HEK293 (cell line): ENCODE data around the gene MMS22L.

Experiments
- CTCF ChIA-PET: fragments of 350-600 bp; formaldehyde crosslinking; extraction: SDS; loops from one replicate; lab custom pipeline; 2021; ENCODE audit warnings: antibody characterized with exemption; lab: Yijun Ruan, JAX
- POLR2A ChIA-PET: fragments of 300-600 bp; formaldehyde crosslinking; extraction: SDS; loops from one replicate; lab custom pipeline; 2020; ENCODE audit warnings: antibody characterized with exemption, inconsistent platforms; lab: Yijun Ruan, JAX
- H3K27ac ChIP-seq: fragments of 200-500 bp; sonication (Bioruptor generic); 2 replicates; pipeline ENCODE4 v1.5.1; 2014; ENCODE audit warnings: low read depth, low read length, control low read depth, inconsistent platforms; ENCODE audit errors: extremely low read depth
- H3K36me3 ChIP-seq, 2 experiments: fragments of 200-500 bp in 1 of 2; sonication (Bioruptor generic) in 1 of 2; 1 replicate in 1 of 2; 2 replicates in 1 of 2; pipeline ENCODE4 v1.5.1; 2014 to 2017; ENCODE audit warnings: inconsistent platforms in 2 of 2, low read length in 2 of 2; ENCODE audit not compliant: control insufficient read depth in 2 of 2, insufficient read depth in 1 of 2
- H3K4me1 ChIP-seq: fragments of 200-500 bp; sonication (Bioruptor generic); 2 replicates; pipeline ENCODE4 v1.5.1; 2014; ENCODE audit warnings: mild to moderate bottlenecking, low read length, inconsistent platforms; ENCODE audit not compliant: control insufficient read depth, insufficient read depth
- H3K4me3 ChIP-seq: 2 replicates; pipeline ENCODE4 v1.5.1; 2011; ENCODE audit warnings: low read depth, mild to moderate bottlenecking, control low read depth, low read length, moderate library complexity
- H3K9me3 ChIP-seq: fragments of 200-500 bp; sonication (Bioruptor generic); 2 replicates; pipeline ENCODE4 v1.5.1; 2014; ENCODE audit warnings: low read depth, low read length, inconsistent platforms; ENCODE audit not compliant: control insufficient read depth, insufficient read depth
- KLF9 ChIP-seq: fragments of 450-650 bp; formaldehyde crosslinking; IDR thresholded peaks from 2 replicates; pipeline ENCODE4 v1.5.1; 2016; ENCODE audit warnings: missing biosample characterization, missing genetic modification characterization, low read depth
- OSR2 ChIP-seq: fragments of 450-650 bp; formaldehyde crosslinking; IDR thresholded peaks from 2 replicates; pipeline ENCODE4 v1.5.1; 2016; ENCODE audit warnings: missing biosample characterization, missing genetic modification characterization
- PRDM1 ChIP-seq: fragments of 450-650 bp; formaldehyde crosslinking; IDR thresholded peaks from 2 replicates; pipeline ENCODE4; 2016; ENCODE audit warnings: missing biosample characterization, missing genetic modification characterization
- SETDB1 ChIP-seq: IDR thresholded peaks from one replicate; pipeline ENCODE4 v1.6.1; 2017; ENCODE audit warnings: mild to moderate bottlenecking, low read length, moderate library complexity, mixed read lengths; ENCODE audit not compliant: insufficient read length
- SP2 ChIP-seq: fragments of 450-650 bp; formaldehyde crosslinking; IDR thresholded peaks from 2 replicates; pipeline ENCODE4 v1.5.1; 2016; ENCODE audit warnings: missing biosample characterization, missing genetic modification characterization
- ZBTB7A ChIP-seq: fragments of 450-650 bp; formaldehyde crosslinking; IDR thresholded peaks from 2 replicates; pipeline ENCODE4 v1.5.1; 2016; ENCODE audit warnings: low read depth, missing biosample characterization, missing genetic modification characterization
- ZFHX2 ChIP-seq: fragments of 450-650 bp; formaldehyde crosslinking; conservative IDR thresholded peaks from 2 replicates; pipeline ENCODE4 v1.5.1; 2016; ENCODE audit warnings: missing biosample characterization, missing genetic modification characterization
- ZFP69B ChIP-seq: fragments of 450-650 bp; formaldehyde crosslinking; IDR thresholded peaks from 2 replicates; pipeline ENCODE4 v1.5.1; 2016; ENCODE audit warnings: missing biosample characterization, missing genetic modification characterization
- ZNF10 ChIP-seq: fragments of 450-650 bp; formaldehyde crosslinking; IDR thresholded peaks from 2 replicates; pipeline ENCODE4 v1.5.1; 2017; ENCODE audit warnings: missing biosample characterization, missing genetic modification characterization
- ZNF2 ChIP-seq: fragments of 450-650 bp; formaldehyde crosslinking; IDR thresholded peaks from 2 replicates; pipeline ENCODE4 v1.5.1; 2016; ENCODE audit warnings: missing biosample characterization, missing genetic modification characterization
- ZNF202 ChIP-seq: fragments of 450-650 bp; formaldehyde crosslinking; IDR thresholded peaks from 2 replicates; pipeline ENCODE4 v1.5.1; 2016; ENCODE audit warnings: missing biosample characterization, missing genetic modification characterization, borderline replicate concordance
- ZNF211 ChIP-seq: fragments of 450-650 bp; formaldehyde crosslinking; IDR thresholded peaks from 2 replicates; pipeline ENCODE4 v1.5.1; 2016; ENCODE audit warnings: low read depth, missing biosample characterization, missing genetic modification characterization
- ZNF354C ChIP-seq: fragments of 450-650 bp; formaldehyde crosslinking; IDR thresholded peaks from 2 replicates; pipeline ENCODE4 v1.5.1; 2016; ENCODE audit warnings: missing biosample characterization, missing genetic modification characterization, low read depth, borderline replicate concordance
- ZNF366 ChIP-seq: fragments of 450-650 bp; formaldehyde crosslinking; conservative IDR thresholded peaks from 2 replicates; pipeline ENCODE4 v1.5.1; 2016; ENCODE audit warnings: missing biosample characterization, missing genetic modification characterization
- ZNF501 ChIP-seq: fragments of 450-650 bp; formaldehyde crosslinking; IDR thresholded peaks from 2 replicates; pipeline ENCODE4 v1.5.1; 2016; ENCODE audit warnings: missing biosample characterization, missing genetic modification characterization
- ZNF514 ChIP-seq: fragments of 450-650 bp; formaldehyde crosslinking; IDR thresholded peaks from 2 replicates; pipeline ENCODE4 v1.5.1; 2016; ENCODE audit warnings: missing biosample characterization, missing genetic modification characterization
- ZNF549 ChIP-seq: fragments of 450-650 bp; IDR thresholded peaks from 2 replicates; pipeline ENCODE4 v1.5.1; 2018; ENCODE audit warnings: missing biosample characterization, missing genetic modification characterization, mild to moderate bottlenecking, inconsistent platforms, moderate library complexity
- ZNF585B ChIP-seq: fragments of 450-650 bp; formaldehyde crosslinking; IDR thresholded peaks from 2 replicates; pipeline ENCODE4 v1.5.1; 2016; ENCODE audit warnings: missing biosample characterization, missing genetic modification characterization
- ZNF664 ChIP-seq: fragments of 450-650 bp; formaldehyde crosslinking; IDR thresholded peaks from 2 replicates; pipeline ENCODE4 v1.5.1; 2016; ENCODE audit warnings: missing biosample characterization, missing genetic modification characterization
- ZNF701 ChIP-seq: fragments of 450-650 bp; formaldehyde crosslinking; IDR thresholded peaks from 2 replicates; pipeline ENCODE4 v1.5.1; 2016; ENCODE audit warnings: missing biosample characterization, missing genetic modification characterization
- ZNF785 ChIP-seq: fragments of 450-650 bp; formaldehyde crosslinking; IDR thresholded peaks from 2 replicates; pipeline ENCODE4 v1.5.1; 2016; ENCODE audit warnings: missing biosample characterization, missing genetic modification characterization
- ZNF830 ChIP-seq: fragments of 450-650 bp; IDR thresholded peaks from 2 replicates; pipeline ENCODE4 v1.5.0; 2018; ENCODE audit warnings: missing biosample characterization, missing genetic modification characterization, low read depth, mild to moderate bottlenecking, moderate library complexity
- ZNF837 ChIP-seq: fragments of 450-650 bp; formaldehyde crosslinking; IDR thresholded peaks from 2 replicates; pipeline ENCODE4 v1.5.1; 2016; ENCODE audit warnings: missing biosample characterization, missing genetic modification characterization
- ZSCAN30 ChIP-seq: fragments of 450-650 bp; IDR thresholded peaks from 2 replicates; pipeline ENCODE4 v1.5.1; 2018; ENCODE audit warnings: missing biosample characterization, mild to moderate bottlenecking, missing genetic modification characterization, moderate library complexity
- TF ChIP-seq, protein P1 (sequence below): fragments of 450-650 bp; formaldehyde crosslinking; IDR thresholded peaks from 2 replicates; pipeline ENCODE4 v1.5.1; 2016; ENCODE audit warnings: missing biosample characterization, missing genetic modification characterization
- TF ChIP-seq, protein P2 (sequence below): fragments of 450-650 bp; formaldehyde crosslinking; IDR thresholded peaks from 2 replicates; pipeline ENCODE4 v1.5.1; 2017; ENCODE audit warnings: missing biosample characterization, missing genetic modification characterization
- TF ChIP-seq, protein P3 (sequence below): sonication (generic); formaldehyde crosslinking; IDR thresholded peaks from 2 replicates; pipeline ENCODE4 v1.8.1; 2022; ENCODE audit warnings: mild to moderate bottlenecking, moderate library complexity, missing genetic modification reagents
- TF ChIP-seq, protein P4 (sequence below): fragments of 450-650 bp; formaldehyde crosslinking; IDR thresholded peaks from 2 replicates; pipeline ENCODE4 v1.5.1; 2016; ENCODE audit warnings: missing biosample characterization, missing genetic modification characterization

The MMS22L gene

DNA sequence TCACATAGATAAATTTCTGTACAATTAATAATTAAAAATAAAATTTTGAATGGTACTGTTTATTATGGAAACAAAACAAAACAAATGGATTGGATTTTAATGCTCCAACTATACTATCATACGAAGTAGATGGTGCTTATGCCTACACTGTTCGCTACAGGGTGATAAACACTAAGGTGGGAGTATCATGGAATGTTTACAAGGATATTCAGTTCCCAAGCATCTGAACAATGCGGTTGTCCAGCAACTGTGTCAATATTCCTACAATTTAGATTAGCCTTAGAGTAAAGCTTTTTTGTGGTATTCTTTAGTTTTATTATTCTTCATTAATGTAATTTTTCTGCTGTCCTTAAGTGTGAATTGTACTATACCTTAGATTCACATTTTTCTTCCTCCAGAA is 105.1 kb downstream of the MMS22L start:
- POLR2A ChIA-PET = no interaction called here
- CTCF ChIA-PET = interaction anchor here (1.0 to 5.0 kb wide), 3 partner anchors 8 to 216 kb away, joined by 3 to 45 read pairs (median 5); no protein-coding TSS in a partner anchor
- TF ChIP-seq ZFHX2 (tag by site-specific recombination) = no peak
- no peak for TF ChIP-seq ZSCAN30 (tag by site-specific recombination)
- TF ChIP-seq ZBTB7A (tag by site-specific recombination) = no peak
- TF ChIP-seq KLF9 (tag by site-specific recombination) = no peak
- no peak for TF ChIP-seq ZNF501
- no peak for TF ChIP-seq ZNF366 (tag by site-specific recombination)
- no peak for TF ChIP-seq ZFP69B (tag by site-specific recombination)
- TF ChIP-seq, protein P1, sequence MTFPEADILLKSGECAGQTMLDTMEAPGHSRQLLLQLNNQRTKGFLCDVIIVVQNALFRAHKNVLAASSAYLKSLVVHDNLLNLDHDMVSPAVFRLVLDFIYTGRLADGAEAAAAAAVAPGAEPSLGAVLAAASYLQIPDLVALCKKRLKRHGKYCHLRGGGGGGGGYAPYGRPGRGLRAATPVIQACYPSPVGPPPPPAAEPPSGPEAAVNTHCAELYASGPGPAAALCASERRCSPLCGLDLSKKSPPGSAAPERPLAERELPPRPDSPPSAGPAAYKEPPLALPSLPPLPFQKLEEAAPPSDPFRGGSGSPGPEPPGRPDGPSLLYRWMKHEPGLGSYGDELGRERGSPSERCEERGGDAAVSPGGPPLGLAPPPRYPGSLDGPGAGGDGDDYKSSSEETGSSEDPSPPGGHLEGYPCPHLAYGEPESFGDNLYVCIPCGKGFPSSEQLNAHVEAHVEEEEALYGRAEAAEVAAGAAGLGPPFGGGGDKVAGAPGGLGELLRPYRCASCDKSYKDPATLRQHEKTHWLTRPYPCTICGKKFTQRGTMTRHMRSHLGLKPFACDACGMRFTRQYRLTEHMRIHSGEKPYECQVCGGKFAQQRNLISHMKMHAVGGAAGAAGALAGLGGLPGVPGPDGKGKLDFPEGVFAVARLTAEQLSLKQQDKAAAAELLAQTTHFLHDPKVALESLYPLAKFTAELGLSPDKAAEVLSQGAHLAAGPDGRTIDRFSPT = no peak
- no peak for TF ChIP-seq ZNF549 (tag by site-specific recombination)
- TF ChIP-seq ZNF701 (tag by site-specific recombination) = no peak
- TF ChIP-seq SETDB1 = no peak
- TF ChIP-seq, all 188 proteins: peak for 0
- H3K4me1 ChIP-seq = no peaks in the 10 kb centered on the region
- H3K9me3 ChIP-seq = no peaks in the 10 kb centered on the region
- peaks cover 21 to 56% of the 10 kb centered on the region in 2 experiments for H3K36me3 ChIP-seq
- H3K4me3 ChIP-seq = no peak overlapping the region
- no peak overlapping the region for H3K27ac ChIP-seq

DNA sequence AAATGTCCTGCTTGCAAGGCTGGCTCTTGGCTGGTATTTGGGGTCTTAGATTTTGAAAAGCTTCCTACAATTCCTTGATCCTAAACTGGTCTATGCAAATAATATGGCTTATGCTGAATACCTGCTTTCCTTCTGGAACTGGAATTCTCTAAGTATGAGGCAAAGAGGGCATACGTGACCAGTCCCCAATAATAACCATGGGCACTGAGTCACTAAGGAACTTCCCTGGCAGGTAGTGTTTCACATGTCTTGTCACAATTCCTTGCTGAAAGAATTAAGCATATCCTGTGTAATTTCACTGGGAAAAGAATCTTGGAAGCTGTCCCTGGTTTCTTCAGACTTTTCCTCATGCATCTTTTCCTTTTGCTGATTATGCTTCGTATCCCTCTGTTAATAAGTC is 106.5 kb downstream of the MMS22L start:
- H3K27ac ChIP-seq = no peak overlapping the region
- POLR2A ChIA-PET = no interaction called here
- TF ChIP-seq ZNF514 (tag by site-specific recombination) = no peak
- TF ChIP-seq ZNF785 (tag by site-specific recombination) = no peak
- TF ChIP-seq ZNF2 = no peak
- TF ChIP-seq PRDM1 = no peak
- no peak for TF ChIP-seq ZNF354C (tag by site-specific recombination)
- TF ChIP-seq ZNF664 (tag by site-specific recombination) = no peak
- no peak for TF ChIP-seq OSR2 (tag by site-specific recombination)
- no peak for TF ChIP-seq SP2 (tag by site-specific recombination)
- no peak for TF ChIP-seq ZNF10
- TF ChIP-seq, protein P2, sequence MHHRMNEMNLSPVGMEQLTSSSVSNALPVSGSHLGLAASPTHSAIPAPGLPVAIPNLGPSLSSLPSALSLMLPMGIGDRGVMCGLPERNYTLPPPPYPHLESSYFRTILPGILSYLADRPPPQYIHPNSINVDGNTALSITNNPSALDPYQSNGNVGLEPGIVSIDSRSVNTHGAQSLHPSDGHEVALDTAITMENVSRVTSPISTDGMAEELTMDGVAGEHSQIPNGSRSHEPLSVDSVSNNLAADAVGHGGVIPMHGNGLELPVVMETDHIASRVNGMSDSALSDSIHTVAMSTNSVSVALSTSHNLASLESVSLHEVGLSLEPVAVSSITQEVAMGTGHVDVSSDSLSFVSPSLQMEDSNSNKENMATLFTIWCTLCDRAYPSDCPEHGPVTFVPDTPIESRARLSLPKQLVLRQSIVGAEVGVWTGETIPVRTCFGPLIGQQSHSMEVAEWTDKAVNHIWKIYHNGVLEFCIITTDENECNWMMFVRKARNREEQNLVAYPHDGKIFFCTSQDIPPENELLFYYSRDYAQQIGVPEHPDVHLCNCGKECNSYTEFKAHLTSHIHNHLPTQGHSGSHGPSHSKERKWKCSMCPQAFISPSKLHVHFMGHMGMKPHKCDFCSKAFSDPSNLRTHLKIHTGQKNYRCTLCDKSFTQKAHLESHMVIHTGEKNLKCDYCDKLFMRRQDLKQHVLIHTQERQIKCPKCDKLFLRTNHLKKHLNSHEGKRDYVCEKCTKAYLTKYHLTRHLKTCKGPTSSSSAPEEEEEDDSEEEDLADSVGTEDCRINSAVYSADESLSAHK = no peak
- TF ChIP-seq, protein P3, sequence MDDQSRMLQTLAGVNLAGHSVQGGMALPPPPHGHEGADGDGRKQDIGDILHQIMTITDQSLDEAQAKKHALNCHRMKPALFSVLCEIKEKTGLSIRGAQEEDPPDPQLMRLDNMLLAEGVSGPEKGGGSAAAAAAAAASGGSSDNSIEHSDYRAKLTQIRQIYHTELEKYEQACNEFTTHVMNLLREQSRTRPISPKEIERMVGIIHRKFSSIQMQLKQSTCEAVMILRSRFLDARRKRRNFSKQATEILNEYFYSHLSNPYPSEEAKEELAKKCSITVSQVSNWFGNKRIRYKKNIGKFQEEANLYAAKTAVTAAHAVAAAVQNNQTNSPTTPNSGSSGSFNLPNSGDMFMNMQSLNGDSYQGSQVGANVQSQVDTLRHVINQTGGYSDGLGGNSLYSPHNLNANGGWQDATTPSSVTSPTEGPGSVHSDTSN = no peak
- no peak for TF ChIP-seq ZNF211 (tag by site-specific recombination)
- TF ChIP-seq, protein P4, sequence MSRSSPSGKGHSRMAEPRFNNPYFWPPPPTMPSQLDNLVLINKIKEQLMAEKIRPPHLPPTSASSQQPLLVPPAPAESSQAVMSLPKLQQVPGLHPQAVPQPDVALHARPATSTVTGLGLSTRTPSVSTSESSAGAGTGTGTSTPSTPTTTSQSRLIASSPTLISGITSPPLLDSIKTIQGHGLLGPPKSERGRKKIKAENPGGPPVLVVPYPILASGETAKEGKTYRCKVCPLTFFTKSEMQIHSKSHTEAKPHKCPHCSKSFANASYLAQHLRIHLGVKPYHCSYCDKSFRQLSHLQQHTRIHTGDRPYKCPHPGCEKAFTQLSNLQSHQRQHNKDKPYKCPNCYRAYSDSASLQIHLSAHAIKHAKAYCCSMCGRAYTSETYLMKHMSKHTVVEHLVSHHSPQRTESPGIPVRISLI (tag by site-specific recombination) = no peak
- no peak for TF ChIP-seq ZNF830 (tag by site-specific recombination)
- no peak for TF ChIP-seq ZNF585B (tag by site-specific recombination)
- no peak for TF ChIP-seq ZNF837 (tag by site-specific recombination)
- no peak for TF ChIP-seq ZNF202 (tag by site-specific recombination)
- H3K4me1 ChIP-seq = no peaks in the 10 kb centered on the region
- no peaks in the 10 kb centered on the region for H3K9me3 ChIP-seq
- H3K4me3 ChIP-seq = no peak overlapping the region
- CTCF ChIA-PET = interaction anchor here (0.9 to 5.0 kb wide), 2 partner anchors 10 to 39 kb away, joined by 5 to 45 read pairs; no protein-coding TSS in a partner anchor
- H3K36me3 ChIP-seq = peaks cover 21 to 70% of the 10 kb centered on the region in 2 experiments
